HepG2 (cell line): ENCODE measurements around the gene SERPINI1. TPM values are rescaled to one million over a fixed set of nuclear protein-coding genes. Genes with fewer than 3 reads are reported as not detected.

Source experiments
- ATAC-seq: fragments of 200-7000 bp; cut with Tn5 transposase; 3 replicates; pipeline ENCODE4 v1.9.1; 2020; ENCODE audit warnings: mild to moderate bottlenecking, moderate library complexity
- BruUV-seq: library from RNA; stranded (reverse); fragments of 400-500 nt; replicated peaks from 2 replicates; lab custom pipeline; 2021; lab: Mats Ljungman, UMichigan
- CTCF ChIA-PET: fragments of 300-600 bp; formaldehyde crosslinking; extraction: SDS; loops from one replicate; lab custom pipeline; 2021; ENCODE audit warnings: low total read pairs, inconsistent platforms, low intra/inter-chr PET ratio; lab: Yijun Ruan, JAX
- POLR2A ChIA-PET: fragments of 350-600 bp; sonication (Branson Sonifier 250); formaldehyde crosslinking; loops from one replicate; lab custom pipeline; 2020; ENCODE audit warnings: antibody characterized with exemption, inconsistent platforms; lab: Yijun Ruan, JAX
- DNase-seq: peaks from one replicate; pipeline ENCODE4 v3.0.0-alpha.2; 2015; ENCODE audit warnings: low spot score
- FAIRE-seq: peaks from 3 replicates; lab custom pipeline; 2011; peaks lifted over from hg19 to GRCh38; lab: Jason Lieb, UNC
- H2AFZ ChIP-seq: one replicate; pipeline ENCODE4 v1.6.1; 2011; ENCODE audit warnings: low read length, inconsistent platforms
- H3K27ac ChIP-seq: fragments of 300-600 bp; 3 replicates; pipeline ENCODE4 v1.8.0; 2011; ENCODE audit warnings: mixed run types, mild to moderate bottlenecking, mixed read lengths, low read length, inconsistent platforms; ENCODE audit not compliant: insufficient read depth; ENCODE audit errors: extremely low read length
- H3K27me3 ChIP-seq, 2 experiments: fragments of 200-600 bp in 1 of 2; 2 replicates in 1 of 2; 3 replicates in 1 of 2; pipeline versions ENCODE4 v1.6.0 to v1.8.0; 2011; ENCODE audit warnings: low read length in 2 of 2, mild to moderate bottlenecking in 2 of 2, moderate library complexity in 2 of 2, inconsistent platforms in 1 of 2; ENCODE audit not compliant: insufficient read depth in 2 of 2, control insufficient read depth in 1 of 2
- H3K36me3 ChIP-seq, 2 experiments: fragments of 200-600 bp in 1 of 2; replicated peaks in 1 of 2; 2 replicates in 1 of 2; 3 replicates in 1 of 2; pipeline versions ENCODE4 v1.5.1 to v1.8.0; 2011; ENCODE audit warnings: low read length in 2 of 2, inconsistent platforms in 1 of 2; ENCODE audit not compliant: insufficient read depth in 2 of 2, control insufficient read depth in 1 of 2
- H3K4me1 ChIP-seq: 2 replicates; pipeline ENCODE4 v1.5.1; 2012; ENCODE audit warnings: low read length, inconsistent platforms; ENCODE audit not compliant: insufficient read depth
- H3K4me2 ChIP-seq: 2 replicates; pipeline ENCODE4 v1.6.0; 2011; ENCODE audit warnings: low read depth, low read length, inconsistent platforms
- H3K4me3 ChIP-seq, 3 experiments: fragments of 200-600 bp in 1 of 3; sonication (generic), shearing (Covaris generic) in 1 of 3; replicated peaks in 1 of 3; 2 replicates each; pipeline ENCODE4 v1.5.1; 2011 to 2016; ENCODE audit warnings: low read length in 3 of 3, inconsistent platforms in 2 of 3, low read depth in 2 of 3, mild to moderate bottlenecking in 2 of 3, control low read depth in 1 of 3, mixed read lengths in 1 of 3; ENCODE audit not compliant: insufficient read depth in 1 of 3
- H3K79me2 ChIP-seq: one replicate; pipeline ENCODE4 v1.6.1; 2011; ENCODE audit warnings: low read length, inconsistent platforms; ENCODE audit not compliant: insufficient read depth
- H3K9ac ChIP-seq: 2 replicates; pipeline ENCODE4 v1.6.0; 2011; ENCODE audit warnings: mild to moderate bottlenecking, low read depth, low read length, inconsistent platforms; ENCODE audit not compliant: insufficient read depth
- H3K9me3 ChIP-seq: 2 replicates; pipeline ENCODE4 v1.5.1; 2012; ENCODE audit warnings: mild to moderate bottlenecking, low read length
- H4K20me1 ChIP-seq: 2 replicates; pipeline ENCODE4 v1.6.0; 2011; ENCODE audit warnings: inconsistent platforms, mild to moderate bottlenecking, low read length, moderate library complexity; ENCODE audit not compliant: insufficient read depth
- MAFG ChIP-seq: sonication (generic); formaldehyde crosslinking; IDR thresholded peaks from 2 replicates; pipeline ENCODE4 v1.5.1; 2020; ENCODE audit warnings: mild to moderate bottlenecking, missing genetic modification reagents
- MED1 ChIP-seq: sonication (generic); formaldehyde crosslinking; IDR thresholded peaks from 2 replicates; pipeline ENCODE4 v1.4.0; 2020; ENCODE audit warnings: missing genetic modification reagents
- PLSCR1 ChIP-seq: sonication (generic); formaldehyde crosslinking; IDR thresholded peaks from 2 replicates; pipeline ENCODE4 v1.5.0; 2020; ENCODE audit warnings: missing genetic modification reagents, mild to moderate bottlenecking, borderline replicate concordance
- RELA ChIP-seq: sonication (generic); formaldehyde crosslinking; IDR thresholded peaks from 2 replicates; pipeline ENCODE4 v1.4.0; 2020; ENCODE audit warnings: missing genetic modification reagents
- SSRP1 ChIP-seq: IDR thresholded peaks from 2 replicates; pipeline ENCODE4 v1.6.1; 2016; ENCODE audit warnings: control low read depth
- TCF7L2 ChIP-seq: IDR thresholded peaks from 2 replicates; pipeline ENCODE4 v1.6.1; 2011; ENCODE audit warnings: mild to moderate bottlenecking, low read depth, low read length, moderate library complexity
- ZGPAT ChIP-seq: IDR thresholded peaks from 2 replicates; pipeline ENCODE4 v1.6.1; 2016; ENCODE audit warnings: mild to moderate bottlenecking
- ZNF354B ChIP-seq: sonication (generic); formaldehyde crosslinking; IDR thresholded peaks from 2 replicates; pipeline ENCODE4 v1.8.0; 2022; ENCODE audit warnings: mild to moderate bottlenecking, missing genetic modification reagents
- ZNF710 ChIP-seq: sonication (generic); formaldehyde crosslinking; IDR thresholded peaks from 2 replicates; pipeline ENCODE4 v1.5.0; 2020; ENCODE audit warnings: mild to moderate bottlenecking, missing genetic modification reagents, borderline replicate concordance
- ZNF83 ChIP-seq: sonication (generic); formaldehyde crosslinking; IDR thresholded peaks from 2 replicates; pipeline ENCODE4 v1.4.0; 2020; ENCODE audit warnings: missing genetic modification reagents, mild to moderate bottlenecking, borderline replicate concordance
- WGBS: methylation state at CpG from one replicate; pipeline ENCODE4 v1.1.6; 2017; ENCODE audit warnings: low lambda C conversion rate; 5-methylcytosine and 5-hydroxymethylcytosine counted together
- in situ Hi-C: cut with HindIII; loops from 2 replicates; pipeline ENCODE4 v1.10.0; 2017; ENCODE audit warnings: low pct_unique_long_range_greater_than_20kb; ENCODE audit not compliant: extremely low pct_ligation_motif_present
- intact Hi-C: fragments of 100-400 bp; cut with micrococcal nuclease; formaldehyde crosslinking; loops from one replicate; pipeline ENCODE4 v1.10.0; 2022; ENCODE audit not compliant: unreplicated experiment
- polyA plus RNA-seq, 8 experiments: library from polyadenylated mRNA; depleted of rRNA in 3 of 8; stranded (reverse) in 7 of 8; unstranded in 1 of 8; fragments of >200 nt; fragmentation: Illumina TruSeq in 4 of 8; extraction: Trizol in 4 of 8; gene quantifications; 2 replicates each; pipeline versions ENCODE4 v1.2.1 to v1.2.3, GENCODE V29; 2011 to 2016; ENCODE audit warnings: low read depth in 4 of 8, missing spikeins in 1 of 8, mixed read lengths in 1 of 8; ENCODE audit not compliant: insufficient read depth in 1 of 8
- total RNA-seq, 5 experiments: library from RNA; depleted of rRNA; stranded (reverse); fragments of >200 nt; fragmentation: Illumina TruSeq; extraction: Trizol; gene quantifications; 2 replicates each; pipeline ENCODE4 v1.2.3, GENCODE V29; 2016; ENCODE audit warnings: low read depth in 1 of 5
- TF ChIP-seq, protein P1 (sequence below): sonication (generic); formaldehyde crosslinking; IDR thresholded peaks from 2 replicates; pipeline ENCODE4 v1.8.1; 2023; ENCODE audit warnings: missing genetic modification reagents, inconsistent platforms, borderline replicate concordance
- TF ChIP-seq, protein P2 (sequence below): sonication (generic); formaldehyde crosslinking; IDR thresholded peaks from 2 replicates; pipeline ENCODE4 v1.8.0; 2022; ENCODE audit warnings: missing genetic modification reagents, mild to moderate bottlenecking, borderline replicate concordance
- TF ChIP-seq, protein P3 (sequence below): IDR thresholded peaks from 2 replicates; pipeline ENCODE4 v1.6.1; 2016; ENCODE audit warnings: low read depth
- TF ChIP-seq, protein P4 (sequence below): IDR thresholded peaks from 2 replicates; pipeline ENCODE4 v1.6.1; 2012; ENCODE audit warnings: inconsistent platforms

Gene SERPINI1
- total and polyA plus RNA-seq, 2 of the 13 experiments (the other 11 are each of a cell fraction or from before 2014, with no cell fraction given), result 14.7 to 58.0 TPM

DNA sequence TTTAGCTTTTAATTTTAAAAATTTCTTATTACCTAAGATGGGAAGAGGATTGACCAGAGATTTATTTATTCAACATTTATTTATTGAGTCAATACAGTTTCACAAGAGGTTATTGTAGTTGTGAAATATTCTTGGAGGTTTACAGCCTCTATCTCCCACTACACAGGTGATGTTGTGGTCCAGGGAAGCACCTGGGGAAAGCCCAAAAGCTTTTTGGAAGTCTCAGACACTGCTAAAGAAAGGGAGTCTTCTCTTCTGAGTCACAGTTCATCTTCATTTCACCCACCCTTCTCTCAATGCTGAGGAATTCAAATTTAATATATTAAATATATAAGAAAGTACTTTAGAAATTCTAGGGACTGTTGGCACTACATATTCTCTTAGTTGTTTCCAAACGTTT, 41.8 kb downstream of the SERPINI1 start (continued):
- TF ChIP-seq, protein P1, sequence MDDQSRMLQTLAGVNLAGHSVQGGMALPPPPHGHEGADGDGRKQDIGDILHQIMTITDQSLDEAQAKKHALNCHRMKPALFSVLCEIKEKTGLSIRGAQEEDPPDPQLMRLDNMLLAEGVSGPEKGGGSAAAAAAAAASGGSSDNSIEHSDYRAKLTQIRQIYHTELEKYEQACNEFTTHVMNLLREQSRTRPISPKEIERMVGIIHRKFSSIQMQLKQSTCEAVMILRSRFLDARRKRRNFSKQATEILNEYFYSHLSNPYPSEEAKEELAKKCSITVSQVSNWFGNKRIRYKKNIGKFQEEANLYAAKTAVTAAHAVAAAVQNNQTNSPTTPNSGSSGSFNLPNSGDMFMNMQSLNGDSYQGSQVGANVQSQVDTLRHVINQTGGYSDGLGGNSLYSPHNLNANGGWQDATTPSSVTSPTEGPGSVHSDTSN (CRISPR knock-in tag), result no peak
- TF ChIP-seq ZGPAT (CRISPR knock-in tag) (no peak), ZNF83 (no peak), ZNF710 (CRISPR knock-in tag) (no peak)

GRCh38 chr3:167780214-167780883, 44.8 kb downstream of the SERPINI1 start:
- no peak for FAIRE-seq
- no peak for DNase-seq
- TF ChIP-seq SSRP1 (CRISPR knock-in tag) (no peak), TCF7L2 (no peak), ZNF354B (no peak), MAFG (CRISPR knock-in tag) (no peak), RELA (CRISPR knock-in tag) (no peak), MED1 (CRISPR knock-in tag) (no peak), PLSCR1 (no peak)
- TF ChIP-seq, protein P2, sequence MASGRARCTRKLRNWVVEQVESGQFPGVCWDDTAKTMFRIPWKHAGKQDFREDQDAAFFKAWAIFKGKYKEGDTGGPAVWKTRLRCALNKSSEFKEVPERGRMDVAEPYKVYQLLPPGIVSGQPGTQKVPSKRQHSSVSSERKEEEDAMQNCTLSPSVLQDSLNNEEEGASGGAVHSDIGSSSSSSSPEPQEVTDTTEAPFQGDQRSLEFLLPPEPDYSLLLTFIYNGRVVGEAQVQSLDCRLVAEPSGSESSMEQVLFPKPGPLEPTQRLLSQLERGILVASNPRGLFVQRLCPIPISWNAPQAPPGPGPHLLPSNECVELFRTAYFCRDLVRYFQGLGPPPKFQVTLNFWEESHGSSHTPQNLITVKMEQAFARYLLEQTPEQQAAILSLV, result no peak
- TF ChIP-seq, protein P3, sequence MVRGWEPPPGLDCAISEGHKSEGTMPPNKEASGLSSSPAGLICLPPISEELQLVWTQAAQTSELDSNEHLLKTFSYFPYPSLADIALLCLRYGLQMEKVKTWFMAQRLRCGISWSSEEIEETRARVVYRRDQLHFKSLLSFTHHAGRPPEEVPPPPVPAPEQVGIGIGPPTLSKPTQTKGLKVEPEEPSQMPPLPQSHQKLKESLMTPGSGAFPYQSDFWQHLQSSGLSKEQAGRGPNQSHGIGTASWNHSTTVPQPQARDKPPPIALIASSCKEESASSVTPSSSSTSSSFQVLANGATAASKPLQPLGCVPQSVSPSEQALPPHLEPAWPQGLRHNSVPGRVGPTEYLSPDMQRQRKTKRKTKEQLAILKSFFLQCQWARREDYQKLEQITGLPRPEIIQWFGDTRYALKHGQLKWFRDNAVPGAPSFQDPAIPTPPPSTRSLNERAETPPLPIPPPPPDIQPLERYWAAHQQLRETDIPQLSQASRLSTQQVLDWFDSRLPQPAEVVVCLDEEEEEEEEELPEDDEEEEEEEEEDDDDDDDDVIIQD (CRISPR knock-in tag), result no peak
- TF ChIP-seq, protein P4, sequence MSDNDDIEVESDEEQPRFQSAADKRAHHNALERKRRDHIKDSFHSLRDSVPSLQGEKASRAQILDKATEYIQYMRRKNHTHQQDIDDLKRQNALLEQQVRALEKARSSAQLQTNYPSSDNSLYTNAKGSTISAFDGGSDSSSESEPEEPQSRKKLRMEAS, result no peak

More at GRCh38 chr3:167780214-167780883, 44.8 kb downstream of the SERPINI1 start:
- POLR2A ChIA-PET, result no interaction called here
- Histone ChIP-seq H3K4me2 (no peak overlapping the region), H2AFZ (no peak overlapping the region), H3K27me3 (no peaks in the 10 kb centered on the region), H3K79me2 (no peaks in the 10 kb centered on the region), H3K4me3 (no peak overlapping the region), H3K36me3 (no peaks in the 10 kb centered on the region), H3K4me1 (peaks cover 7% of the 10 kb centered on the region; the same call in 1 of the 2 replicates), H3K27ac (no peak overlapping the region), H3K9ac (no peak overlapping the region), H3K9me3 (peaks cover 12% of the 10 kb centered on the region), H4K20me1 (no peaks in the 10 kb centered on the region)
- intact Hi-C loops (no loop called here), in situ Hi-C loops (no loop called here)
- CTCF ChIA-PET, result no interaction called here
- 62% methylated on average over 2 of the region's 2 CpGs for whole genome bisulfite sequencing
- no peak for ATAC-seq
- no TSS peak for BruUV-seq
